ENCODE results near the gene FRMPD4. TPM values are rescaled to one million over a fixed set of nuclear protein-coding genes. Genes with fewer than 3 reads are reported as not detected.

The FRMPD4 gene
- total RNA-seq, 1 donor from 2014 or later, result not detected

DNA sequence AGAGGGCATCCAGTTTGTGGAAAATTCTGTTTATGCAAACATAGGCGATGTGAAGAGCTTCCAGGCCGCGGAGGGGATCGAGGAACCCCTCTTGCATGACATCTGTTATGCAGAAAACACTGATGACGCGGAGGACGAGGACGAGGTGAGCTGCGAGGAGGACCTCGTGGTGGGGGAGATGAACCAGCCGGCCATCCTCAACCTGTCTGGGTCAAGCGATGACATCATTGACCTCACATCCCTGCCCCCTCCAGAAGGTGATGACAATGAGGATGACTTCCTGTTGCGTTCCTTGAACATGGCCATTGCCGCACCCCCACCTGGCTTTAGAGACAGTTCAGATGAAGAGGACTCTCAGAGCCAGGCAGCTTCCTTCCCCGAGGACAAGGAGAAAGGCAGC is 578.3 kb downstream of the FRMPD4 start:
- intact Hi-C loops (cut with micrococcal nuclease), result no loop called here

DNA sequence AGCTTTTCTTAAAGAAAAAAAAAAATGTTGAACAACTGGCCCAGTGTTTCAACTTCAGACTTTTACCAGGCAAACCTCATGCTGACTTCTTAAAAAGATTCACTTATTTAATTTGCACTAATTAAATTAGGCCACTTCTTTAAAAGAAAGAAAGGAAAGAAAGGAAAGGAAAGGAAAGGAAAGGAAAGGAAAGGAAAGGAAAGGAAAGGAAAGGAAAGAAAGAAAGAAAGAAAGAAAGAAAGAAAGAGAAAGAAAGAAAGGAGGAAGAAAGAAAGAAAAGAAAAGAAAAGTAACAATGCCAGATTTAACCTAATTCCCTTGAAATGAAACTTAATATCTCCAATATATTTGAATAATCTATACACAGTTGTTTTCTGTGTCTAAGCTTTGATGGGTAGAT is 581.6 kb downstream of the FRMPD4 start:
- intact Hi-C loops (cut with micrococcal nuclease), result no loop called here

DNA sequence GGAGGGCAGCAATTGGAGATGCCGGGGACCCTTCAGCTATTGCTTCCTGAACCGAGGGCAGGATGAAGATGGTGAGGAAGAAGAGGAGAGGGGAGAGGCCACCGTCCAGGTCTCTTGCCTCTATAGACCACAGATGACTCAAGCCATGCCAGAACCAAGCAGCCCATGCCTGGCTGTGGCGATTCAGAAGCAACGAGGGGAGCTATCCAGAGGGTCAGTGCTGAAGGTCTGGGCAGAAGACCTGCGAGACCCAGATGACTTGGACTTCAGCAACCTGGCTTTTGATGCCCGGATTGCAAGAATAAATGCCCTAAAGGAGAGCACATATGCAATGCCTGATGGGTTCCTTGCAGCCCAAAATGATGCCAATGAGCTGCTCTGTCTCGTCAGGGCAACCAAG is 582.8 kb downstream of the FRMPD4 start:
- intact Hi-C loops (cut with micrococcal nuclease), result no loop called here

DNA sequence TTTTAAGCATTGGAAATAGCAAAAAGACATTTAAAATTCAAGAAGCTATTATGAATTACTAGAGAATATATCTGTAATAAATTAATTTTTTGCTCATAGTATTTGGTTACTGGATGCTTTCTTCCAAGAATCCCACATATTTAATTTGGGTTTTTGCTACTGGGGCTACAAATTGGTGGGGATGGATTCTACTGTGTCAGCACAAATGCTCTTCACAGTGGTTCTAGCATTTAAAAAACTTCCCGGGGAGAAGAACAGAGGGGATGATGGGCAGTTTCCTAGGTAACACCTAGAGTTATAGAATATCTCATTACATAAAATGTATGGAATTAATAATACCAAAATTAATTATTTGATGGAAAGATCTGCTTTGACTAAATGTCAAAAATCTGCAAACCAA is 584.0 kb downstream of the FRMPD4 start:
- intact Hi-C loops (cut with micrococcal nuclease), result no loop called here

DNA sequence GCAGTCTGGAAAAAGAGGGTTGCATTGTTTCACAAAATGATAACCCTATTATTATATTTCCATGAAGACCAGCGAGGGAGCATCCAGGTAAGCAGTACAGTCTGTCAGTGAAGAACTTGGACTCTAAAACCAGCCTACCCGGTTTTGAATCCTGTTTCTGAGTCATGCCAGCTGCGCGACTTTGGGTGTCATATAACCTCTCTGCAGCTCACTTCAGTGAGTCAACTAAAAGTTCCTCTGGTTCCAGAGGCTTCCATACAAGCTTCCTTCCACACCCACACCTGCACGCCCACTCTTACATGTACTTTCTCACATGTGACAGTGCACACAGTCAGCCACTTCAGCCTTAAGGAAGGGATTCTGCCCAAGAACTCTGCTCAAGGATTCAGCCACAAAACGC is 603.1 kb downstream of the FRMPD4 start:
- intact Hi-C loops (cut with micrococcal nuclease), result no loop called here

DNA sequence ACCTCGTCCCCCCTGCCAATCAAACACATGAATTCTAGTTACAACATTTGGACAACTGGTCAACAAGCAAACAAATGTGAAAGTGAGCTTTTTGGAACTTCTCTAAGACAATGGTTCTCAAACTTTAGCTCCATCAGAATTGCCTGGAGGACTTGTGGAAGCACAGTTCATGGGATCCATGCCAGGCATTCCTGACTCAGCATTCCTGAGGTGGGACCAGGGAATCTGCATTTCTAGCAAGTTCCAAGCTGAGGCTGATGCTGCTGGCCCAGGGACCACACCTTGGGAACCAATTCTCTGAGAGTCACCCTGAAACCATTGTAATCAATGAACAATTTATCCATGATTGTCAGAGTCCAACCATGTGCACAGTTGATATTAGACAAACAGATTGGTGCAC is 609.2 kb downstream of the FRMPD4 start:
- intact Hi-C loops (cut with micrococcal nuclease), result no loop called here

DNA sequence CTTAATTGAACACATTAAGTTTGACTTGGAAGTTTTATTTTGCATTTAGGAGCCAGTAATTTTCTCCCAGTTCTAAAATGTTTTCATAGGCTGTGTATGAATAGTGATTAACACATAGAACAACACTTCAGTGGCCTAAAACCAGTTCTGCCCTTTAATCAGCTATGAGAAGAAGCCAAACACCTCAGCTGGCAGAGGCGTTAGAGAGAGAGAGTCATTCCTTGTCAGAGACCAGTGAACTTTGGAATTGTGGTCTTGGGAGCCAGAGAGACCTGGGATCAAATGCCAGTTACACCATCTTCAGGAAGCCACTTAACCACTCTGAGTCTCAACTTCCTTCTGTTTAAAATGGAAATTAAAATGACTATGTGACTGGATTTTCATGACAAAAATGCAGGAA is 613.6 kb downstream of the FRMPD4 start:
- intact Hi-C loops (cut with micrococcal nuclease), result no loop called here

DNA sequence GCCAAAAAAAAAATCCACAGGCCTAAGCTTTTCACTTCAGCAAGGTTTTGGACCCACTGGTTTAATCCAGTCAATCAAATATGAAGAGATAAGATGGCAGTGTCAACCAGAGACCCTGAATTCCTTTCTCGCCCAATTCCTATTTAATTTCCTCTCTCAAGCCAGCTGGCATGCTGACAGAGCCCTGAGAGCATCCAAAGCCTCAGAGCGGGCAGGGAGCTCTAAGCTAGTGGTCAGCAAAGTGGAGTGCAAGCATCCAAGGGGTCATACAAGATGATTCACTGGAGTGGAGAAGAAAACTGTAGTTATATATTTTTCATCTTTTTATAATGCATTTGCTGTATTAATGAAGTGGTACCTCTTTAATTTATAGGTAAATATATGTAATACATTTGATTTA is 615.1 kb downstream of the FRMPD4 start:
- intact Hi-C loops (cut with micrococcal nuclease), result no loop called here

DNA sequence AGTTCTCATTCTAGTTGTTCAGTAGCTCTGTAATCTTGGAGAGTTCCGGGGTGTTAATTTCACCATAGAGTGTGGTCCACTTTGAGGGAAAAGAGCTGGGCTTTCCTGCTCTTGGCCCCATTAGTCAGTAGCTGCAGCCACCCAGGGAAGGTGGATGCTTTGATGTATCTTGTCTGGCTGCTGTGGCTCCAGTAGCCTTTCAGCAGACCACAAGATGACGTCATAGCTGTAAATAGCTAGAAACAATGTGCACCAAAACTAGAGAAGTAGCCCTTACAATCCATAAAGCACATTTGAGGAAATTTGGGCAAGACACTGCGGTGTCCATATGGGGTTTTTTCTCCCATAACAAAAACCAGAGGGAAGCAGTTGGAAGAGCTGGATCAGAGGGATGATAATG is 620.0 kb downstream of the FRMPD4 start:
- intact Hi-C loops (cut with micrococcal nuclease), result no loop called here

DNA sequence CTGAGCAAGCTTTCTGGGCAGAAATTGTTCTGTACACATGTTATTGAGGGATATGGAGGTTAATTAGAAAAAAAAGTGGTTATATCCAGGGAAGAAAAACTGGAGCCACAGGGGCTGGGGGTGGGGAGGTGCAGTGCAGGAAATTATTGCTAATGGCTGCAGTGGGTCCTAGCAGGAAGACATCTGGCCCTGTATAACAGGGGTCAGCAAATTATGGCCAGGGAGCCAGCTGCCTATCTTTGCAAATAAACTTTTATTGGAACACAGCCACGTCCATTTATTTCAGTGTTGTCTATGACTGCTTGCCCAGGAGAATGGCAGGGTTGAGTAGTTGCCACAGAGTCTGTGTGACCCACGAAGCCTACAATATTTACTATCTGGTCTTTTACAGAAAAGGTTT is 629.6 kb downstream of the FRMPD4 start:
- intact Hi-C loops (cut with micrococcal nuclease), result no loop called here

DNA sequence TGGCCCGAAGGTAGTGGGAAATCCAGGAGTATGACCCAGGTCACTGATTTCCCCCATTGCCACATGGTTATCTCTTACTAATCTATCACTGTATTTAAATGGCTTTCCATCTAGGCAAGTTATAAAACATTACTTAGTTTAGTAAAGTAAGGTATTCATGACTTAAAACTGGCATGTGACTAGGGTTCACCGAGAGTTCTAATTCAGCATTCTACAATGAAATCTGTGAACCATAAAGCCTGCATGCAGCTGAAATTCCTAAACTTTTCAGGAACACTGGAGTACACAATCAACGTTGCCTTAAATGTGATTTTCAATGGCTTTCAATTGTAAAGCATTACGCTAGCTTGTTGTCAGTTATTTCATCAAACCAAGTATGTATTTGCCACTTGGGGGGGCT is 630.2 kb downstream of the FRMPD4 start:
- intact Hi-C loops (cut with micrococcal nuclease), result no loop called here

DNA sequence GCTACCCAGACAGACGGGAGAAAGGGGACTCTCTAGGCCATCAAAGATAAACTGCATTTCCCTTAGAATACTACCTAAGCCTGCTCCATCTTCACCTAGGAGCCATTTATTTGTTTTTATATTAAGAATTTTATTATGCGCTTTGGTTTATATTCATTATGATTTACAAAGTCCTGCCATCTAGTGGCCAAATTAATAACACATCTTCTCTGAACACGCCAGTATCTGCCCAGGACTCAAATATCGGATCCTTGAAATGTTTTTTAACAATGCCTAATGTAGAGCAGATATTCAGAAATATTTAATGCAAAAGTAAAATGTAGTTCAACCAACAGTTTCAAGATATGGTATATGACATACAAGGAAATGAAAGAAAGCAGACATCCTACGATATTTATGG is 632.2 kb downstream of the FRMPD4 start:
- intact Hi-C loops (cut with micrococcal nuclease), result loop anchor here (2.0 to 5.0 kb wide), 3 partner anchors 68 to 998 kb away; no protein-coding TSS in a partner anchor

DNA sequence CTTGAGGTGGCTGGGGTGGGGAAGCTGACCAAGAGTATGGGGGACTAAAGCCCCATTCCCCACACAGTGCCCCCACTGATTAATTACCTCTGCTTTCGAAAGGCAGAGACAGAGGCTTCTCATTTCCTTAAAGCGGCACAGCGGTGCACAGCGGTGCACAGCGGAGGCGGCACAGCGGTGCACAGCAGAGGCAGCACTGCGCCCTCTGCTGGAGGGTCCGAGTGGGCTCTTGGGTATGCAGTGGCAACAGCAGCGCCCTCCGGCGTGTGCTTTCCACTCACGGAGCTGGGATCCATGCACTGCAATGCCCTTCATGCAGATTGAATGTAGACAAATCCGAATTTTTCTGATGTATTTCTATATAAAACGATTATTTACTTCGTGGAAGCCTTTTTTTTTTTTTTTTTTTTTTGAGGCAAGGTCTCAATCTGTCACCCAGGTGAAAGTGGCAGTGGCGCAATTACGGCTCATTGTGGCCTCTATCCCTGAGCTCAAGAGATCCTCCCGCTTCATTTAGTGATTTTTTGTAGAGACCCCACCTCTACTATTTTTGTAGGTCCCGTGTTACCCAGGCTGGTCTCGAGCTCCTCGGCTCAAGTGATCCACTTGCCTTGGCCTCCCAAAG is 633.3 kb downstream of the FRMPD4 start:
- intact Hi-C loops (cut with micrococcal nuclease), result loop anchor here (1.0 to 5.0 kb wide), 6 partner anchors 20 to 1238 kb away; partner anchors contain the start of gene PRPS2

Data from T-helper 1 cell treated with Interleukin-12 subunit alpha and Interleukin-12 subunit beta and Interleukin-4 antibody, amounts not matched to agents 30 ng/mL and 1 ng/mL, for 36 hours (primary cell).